DMS79 treated with DMSO at 0.1 percent for 48 hours (cell line): ENCODE results near the gene CLMP.

Experiments
- DNase-seq: peaks from one replicate; lab custom pipeline; 2025; lab: John Stamatoyannopoulos, UW

CLMP gene

DNA sequence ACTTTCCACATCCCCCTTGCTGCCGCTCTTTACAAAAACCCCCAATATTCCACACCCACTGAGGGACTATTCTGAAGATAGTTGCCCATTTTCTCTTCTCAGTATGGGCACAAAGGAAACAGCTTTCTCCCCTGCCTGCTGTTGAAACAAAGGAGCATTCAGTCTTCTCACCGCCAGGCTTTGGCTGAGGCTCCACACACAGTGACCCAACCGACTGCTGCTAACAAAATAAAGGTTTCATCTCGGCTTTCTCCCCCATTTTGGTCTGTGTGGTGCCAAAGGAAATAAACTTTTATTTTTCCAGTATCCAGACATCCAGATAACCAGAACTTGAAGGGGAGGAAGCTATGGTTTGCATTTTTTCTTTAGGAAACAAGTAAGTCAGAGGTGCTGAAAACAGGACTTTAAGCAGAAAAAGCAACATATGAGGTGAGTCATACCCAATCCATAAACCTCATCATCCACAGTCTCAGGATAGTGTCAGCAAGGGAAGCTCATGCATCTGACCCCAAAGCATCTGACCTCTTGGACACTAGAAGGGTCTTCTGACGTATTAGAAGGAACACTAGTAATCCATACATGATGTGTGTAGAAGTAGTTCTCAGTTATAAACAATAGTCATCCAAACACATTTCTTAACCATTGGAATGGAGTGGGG lies 6.4 kb downstream of the CLMP start:
- DNase-seq, result no peak

DNA sequence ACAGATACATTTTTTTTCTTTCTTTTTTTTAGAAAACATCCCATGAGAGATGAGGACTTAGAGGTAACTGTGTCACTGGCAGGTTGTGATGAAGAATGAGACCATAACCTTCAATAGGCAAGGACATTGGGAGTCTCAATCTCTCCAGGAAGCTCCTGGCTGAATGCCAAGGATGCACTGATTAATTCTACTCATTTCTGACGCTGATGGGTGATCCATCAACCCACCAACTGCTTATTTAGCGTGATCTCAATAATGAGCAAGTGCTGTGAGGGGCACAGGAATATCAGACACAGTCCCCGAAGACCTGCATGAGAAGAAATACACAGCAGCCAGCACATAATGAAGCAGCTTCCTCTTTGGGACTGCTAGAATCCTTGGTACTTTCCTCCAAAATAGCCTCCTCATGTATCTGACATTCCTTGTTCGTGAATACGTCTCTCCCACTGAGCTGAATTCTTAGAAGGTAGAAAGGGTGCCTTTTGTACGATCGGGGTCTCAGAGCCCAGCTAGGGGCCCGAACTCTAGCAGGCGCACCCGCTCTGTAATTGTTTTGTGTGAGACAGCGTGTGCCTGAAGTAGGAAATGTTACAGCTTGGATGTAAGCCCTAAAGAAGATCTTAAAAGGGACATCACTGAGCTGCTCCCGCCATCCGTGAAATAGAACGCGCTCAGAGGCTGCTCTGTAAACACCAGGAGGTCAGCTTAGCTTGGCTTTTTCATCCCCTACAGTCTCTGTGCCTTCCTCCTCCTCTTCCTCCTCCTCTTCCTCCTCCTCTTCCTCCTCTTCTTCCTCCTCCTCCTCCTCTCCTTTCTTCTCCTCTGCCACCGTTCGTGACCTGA lies 7.2 kb downstream of the CLMP start:
- no peak for DNase-seq

DNA sequence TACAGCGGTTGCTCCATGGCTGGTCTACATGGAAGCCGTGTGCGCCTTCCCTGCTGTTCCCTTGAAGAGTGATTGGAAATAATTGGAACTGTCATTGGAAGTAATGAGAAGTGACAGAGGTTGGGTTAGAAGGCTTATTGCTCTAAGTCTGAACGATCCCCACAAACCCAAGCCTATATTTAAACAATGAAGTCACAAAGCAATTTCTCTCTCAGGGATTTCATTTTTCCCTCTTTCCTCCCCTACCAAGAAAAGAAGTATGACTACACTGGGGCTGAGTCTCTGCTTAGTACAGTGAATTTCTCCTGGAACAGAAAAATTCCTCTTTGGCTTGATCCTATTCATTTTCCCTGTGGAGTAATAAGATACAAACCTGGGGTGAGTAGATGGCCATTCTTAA lies 7.8 kb downstream of the CLMP start:
- DNase-seq, result no peak

GRCh38 chr11:123186286-123186685 lies 8.8 kb downstream of the CLMP start:
- no peak for DNase-seq

GRCh38 chr11:123185326-123185725 lies 9.7 kb downstream of the CLMP start:
- DNase-seq, result no peak

DNA sequence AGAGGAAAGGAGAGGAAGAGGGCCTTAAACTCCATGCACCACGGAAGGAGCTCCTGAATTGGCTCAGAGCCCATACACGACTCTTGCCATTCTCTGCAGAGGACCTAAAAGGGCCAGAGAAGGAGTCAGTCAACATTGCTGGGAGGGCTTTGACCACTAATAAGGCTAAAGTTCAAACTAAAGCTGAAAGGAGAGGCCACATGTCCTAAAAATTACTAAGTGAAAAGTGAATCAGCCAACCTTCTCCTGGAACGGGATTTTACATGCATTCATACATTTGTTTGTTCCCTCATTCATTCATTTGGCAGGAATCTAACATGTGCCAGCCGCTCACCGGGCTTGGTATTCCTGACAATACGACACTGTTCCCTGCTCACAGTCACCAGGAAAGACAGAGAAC lies 10.5 kb downstream of the CLMP start:
- DNase-seq, result no peak

DNA sequence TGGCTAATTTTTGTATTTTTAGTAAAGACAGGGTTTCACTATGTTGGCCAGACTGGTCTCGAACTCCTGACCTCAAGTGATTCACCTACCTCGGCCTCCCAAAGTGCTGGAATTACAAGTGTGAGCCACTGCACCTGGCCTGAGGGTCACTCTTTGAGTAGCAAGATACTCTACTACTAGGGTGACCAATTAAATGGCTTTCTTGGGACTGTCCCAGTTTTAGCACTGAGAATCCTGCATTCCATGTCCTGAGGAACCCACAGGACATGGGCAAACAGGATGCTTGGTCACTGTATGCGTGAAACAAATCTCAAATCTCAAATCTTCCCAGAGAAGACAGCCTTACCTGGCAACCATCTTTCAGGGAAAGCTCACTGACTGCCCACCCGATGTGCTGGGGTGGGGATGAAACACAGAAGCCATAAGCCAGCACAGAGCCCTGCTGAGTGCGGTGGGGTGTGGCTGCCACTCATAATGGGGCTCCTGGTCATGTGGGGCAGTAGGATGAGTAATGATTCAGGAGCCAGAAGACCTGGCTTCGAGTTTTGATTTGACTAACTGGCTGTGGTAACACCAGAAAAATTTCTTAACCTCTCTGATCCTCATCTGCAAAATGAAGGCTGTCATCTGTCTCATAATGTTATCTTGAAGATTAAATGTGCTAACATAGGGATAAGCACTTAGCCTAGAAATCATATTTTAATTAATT lies 11.5 kb downstream of the CLMP start:
- no peak for DNase-seq

GRCh38 chr11:123181767-123182500 lies 13.1 kb downstream of the CLMP start:
- no peak for DNase-seq

- DNase-seq, result no peak
Observed at GRCh38 chr11:123181075-123181474, 14.0 kb downstream of the CLMP start.

GRCh38 chr11:123180574-123180973 lies 14.5 kb downstream of the CLMP start:
- DNase-seq, result no peak

GRCh38 chr11:123180166-123180565 lies 14.9 kb downstream of the CLMP start:
- no peak for DNase-seq

DNA sequence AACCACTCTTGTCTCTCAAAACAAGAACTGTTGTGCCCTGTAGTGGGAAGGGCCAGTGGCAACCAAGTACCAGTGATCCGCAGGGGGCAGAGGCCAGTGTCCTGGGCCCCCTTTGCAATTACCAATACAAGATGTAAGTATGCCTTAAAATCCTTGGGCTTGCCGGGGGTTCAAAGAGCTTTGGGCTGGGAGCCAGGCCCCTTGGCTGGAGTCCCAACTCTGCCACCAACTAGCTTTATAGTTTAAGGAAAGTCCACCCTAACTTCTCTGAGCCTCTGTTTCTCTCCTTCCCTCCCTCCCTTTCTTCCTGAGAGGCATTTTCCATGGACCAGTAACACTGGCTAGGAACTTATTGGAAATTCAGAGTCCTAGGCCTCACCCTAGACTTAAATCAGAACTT lies 15.5 kb downstream of the CLMP start:
- DNase-seq, result peak; percentile 27

- no peak for DNase-seq
Observed at GRCh38 chr11:123178186-123178585, 16.9 kb downstream of the CLMP start.

DNA sequence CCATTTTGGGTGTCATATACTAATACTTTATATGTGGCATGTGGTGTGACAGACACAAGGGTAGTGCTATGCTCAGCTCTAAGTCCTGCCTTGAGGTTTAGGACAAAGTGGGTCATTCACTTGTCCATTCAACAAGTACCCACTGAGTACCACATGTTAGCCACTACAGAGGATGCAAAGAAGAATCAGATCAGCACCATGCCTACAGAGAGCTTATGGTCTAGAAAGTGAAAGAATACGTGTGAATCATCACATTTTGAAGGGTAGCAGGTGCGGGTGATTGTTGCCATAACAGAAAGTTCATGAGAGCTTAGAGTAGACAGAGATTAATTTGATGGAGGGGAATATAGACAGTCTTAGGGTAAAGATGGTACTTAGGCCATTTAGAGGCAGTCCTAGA lies 18.3 kb downstream of the CLMP start:
- DNase-seq, result no peak

- DNase-seq, result no peak
Observed at GRCh38 chr11:123174196-123175183, 20.6 kb downstream of the CLMP start.

DNA sequence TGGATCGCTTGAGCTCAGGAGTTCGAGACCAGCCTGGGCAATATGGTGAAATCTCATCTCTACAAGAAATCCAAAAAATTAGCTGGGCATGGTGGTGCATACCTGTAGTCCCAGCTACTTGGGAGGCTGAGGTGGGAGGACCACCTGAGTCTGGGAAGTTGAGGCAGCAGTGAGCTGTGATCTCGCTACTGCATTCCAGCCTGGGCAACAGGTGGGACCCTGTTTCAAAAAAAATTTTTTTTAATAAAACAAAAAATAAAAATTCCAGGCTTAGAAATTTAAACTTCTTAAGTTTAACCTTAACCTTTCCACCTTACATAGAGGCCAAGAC lies 21.2 kb downstream of the CLMP start:
- no peak for DNase-seq

DNA sequence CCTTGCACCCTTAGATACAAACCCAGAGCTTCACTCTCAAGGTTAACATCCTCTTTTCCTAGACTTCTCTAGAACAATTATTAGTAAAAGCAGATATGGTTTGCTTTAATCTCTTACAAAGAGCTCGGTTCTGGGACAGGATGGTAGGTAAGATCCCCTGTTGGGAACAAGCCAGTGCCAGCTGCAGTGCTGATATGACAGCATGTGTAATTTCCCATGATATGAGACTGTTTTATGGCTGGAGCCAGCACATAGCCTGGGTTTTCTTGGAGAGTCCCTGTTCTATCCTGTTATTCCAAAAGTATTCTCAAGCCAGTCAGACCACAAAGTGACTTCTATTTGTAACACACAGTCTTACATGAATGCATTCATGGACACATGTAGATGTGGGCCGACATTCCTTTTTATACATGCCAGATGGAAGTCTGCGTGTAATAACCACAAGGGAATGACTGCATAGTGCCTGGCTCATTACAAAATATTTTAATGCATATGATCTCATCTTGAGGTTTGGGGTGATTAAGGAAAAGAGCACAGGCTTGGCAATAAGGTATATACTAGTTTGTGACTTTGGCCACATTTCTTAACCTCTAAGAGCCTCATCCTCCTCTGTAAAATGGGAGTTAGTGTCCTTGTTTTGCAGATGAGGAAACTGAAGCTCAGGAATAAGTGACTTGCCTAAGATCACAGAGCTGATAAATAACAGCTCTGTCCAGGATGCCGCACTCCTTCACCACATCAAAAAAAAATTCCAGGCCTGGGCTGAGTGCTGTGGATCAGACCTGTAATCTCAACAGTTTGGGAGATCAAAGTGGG lies 21.8 kb downstream of the CLMP start:
- DNase-seq, result no peak

GRCh38 chr11:123170929-123171328 lies 24.1 kb downstream of the CLMP start:
- DNase-seq, result no peak

- no peak for DNase-seq
Observed at GRCh38 chr11:123169821-123170220, 25.2 kb downstream of the CLMP start.

DNA sequence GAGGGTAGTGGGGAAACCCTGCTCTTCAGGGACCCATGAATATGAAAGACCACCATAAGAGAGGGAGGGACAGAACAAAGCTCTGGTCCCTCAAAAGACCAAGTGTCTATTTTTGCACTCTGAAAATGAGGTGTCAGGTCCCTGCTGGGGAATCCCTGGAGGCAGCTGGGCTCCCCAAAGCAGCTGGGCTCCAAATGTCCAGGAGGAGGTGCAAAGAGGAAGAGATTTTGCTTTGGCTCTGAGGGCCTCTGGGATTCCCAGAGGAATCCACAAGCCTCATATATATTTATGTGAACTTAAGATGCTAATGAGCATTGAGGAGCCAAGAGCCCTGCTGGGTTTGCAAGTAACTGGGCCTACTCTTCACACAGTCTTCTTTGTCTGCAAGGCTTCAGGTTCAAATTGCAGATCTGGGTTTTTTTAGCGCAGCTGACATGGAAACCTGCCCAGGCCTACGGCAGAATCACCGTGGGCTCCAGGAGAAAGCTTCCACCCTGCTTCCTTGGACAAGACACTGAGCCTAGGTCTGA lies 26.0 kb downstream of the CLMP start:
- DNase-seq, result no peak
